DND-41 (cell line): ENCODE results near the gene DOP1B.

ENCODE experiments used
- EZH2 ChIP-seq: IDR thresholded peaks from 3 replicates; pipeline ENCODE4 v1.6.1; 2012; ENCODE audit warnings: borderline replicate concordance, low read depth, mild to moderate bottlenecking, moderate library complexity, low read length, inconsistent platforms; ENCODE audit not compliant: severe bottlenecking
- TF ChIP-seq, protein P1 (sequence below): IDR thresholded peaks from 2 replicates; pipeline ENCODE4 v1.5.1; 2012; ENCODE audit warnings: borderline replicate concordance, low read length, moderate library complexity, mild to moderate bottlenecking; ENCODE audit not compliant: poor library complexity, severe bottlenecking; ENCODE audit errors: extremely low read depth

DNA sequence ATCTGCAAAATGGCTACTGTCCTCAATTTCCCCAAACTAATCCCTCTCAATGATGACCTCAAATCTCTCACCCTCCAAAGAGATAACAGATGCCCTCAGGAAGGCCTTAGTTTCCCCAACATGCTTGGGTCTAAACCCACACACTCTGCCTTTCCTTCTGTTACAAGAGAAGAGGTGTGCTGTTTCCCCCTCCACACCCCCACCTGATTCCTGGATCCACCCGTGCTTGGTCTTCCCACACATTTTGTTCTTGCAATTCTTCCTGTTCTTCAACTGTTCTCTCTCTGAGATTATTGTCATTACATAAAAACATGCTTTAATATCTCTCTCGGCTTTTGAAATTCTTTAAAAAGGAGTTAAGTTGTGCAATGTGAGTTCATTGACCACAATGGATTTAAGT is 27.4 kb upstream of the DOP1B start:
- TF ChIP-seq, protein P1, sequence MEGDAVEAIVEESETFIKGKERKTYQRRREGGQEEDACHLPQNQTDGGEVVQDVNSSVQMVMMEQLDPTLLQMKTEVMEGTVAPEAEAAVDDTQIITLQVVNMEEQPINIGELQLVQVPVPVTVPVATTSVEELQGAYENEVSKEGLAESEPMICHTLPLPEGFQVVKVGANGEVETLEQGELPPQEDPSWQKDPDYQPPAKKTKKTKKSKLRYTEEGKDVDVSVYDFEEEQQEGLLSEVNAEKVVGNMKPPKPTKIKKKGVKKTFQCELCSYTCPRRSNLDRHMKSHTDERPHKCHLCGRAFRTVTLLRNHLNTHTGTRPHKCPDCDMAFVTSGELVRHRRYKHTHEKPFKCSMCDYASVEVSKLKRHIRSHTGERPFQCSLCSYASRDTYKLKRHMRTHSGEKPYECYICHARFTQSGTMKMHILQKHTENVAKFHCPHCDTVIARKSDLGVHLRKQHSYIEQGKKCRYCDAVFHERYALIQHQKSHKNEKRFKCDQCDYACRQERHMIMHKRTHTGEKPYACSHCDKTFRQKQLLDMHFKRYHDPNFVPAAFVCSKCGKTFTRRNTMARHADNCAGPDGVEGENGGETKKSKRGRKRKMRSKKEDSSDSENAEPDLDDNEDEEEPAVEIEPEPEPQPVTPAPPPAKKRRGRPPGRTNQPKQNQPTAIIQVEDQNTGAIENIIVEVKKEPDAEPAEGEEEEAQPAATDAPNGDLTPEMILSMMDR = no peak
- no peak for TF ChIP-seq EZH2
